Mammary epithelial cell (primary cell): Measurements from ENCODE around the gene CCL1.

ENCODE experiments used
- EZH2 ChIP-seq: IDR thresholded peaks from 2 replicates; pipeline ENCODE4 v1.6.1; 2012; ENCODE audit warnings: low read length, inconsistent platforms, borderline replicate concordance
- TF ChIP-seq, protein P1 (sequence below), 2 donors: IDR thresholded peaks in 1 of 2; conservative IDR thresholded peaks in 1 of 2; 2 replicates each; pipeline ENCODE4 v1.5.1; 2011 to 2012; ENCODE audit warnings: inconsistent platforms in 2 of 2, low read length in 2 of 2, mild to moderate bottlenecking in 2 of 2, control low read depth in 1 of 2, low read depth in 1 of 2; ENCODE audit not compliant: insufficient read depth in 1 of 2; ENCODE audit errors: extremely low read depth in 1 of 2

DNA sequence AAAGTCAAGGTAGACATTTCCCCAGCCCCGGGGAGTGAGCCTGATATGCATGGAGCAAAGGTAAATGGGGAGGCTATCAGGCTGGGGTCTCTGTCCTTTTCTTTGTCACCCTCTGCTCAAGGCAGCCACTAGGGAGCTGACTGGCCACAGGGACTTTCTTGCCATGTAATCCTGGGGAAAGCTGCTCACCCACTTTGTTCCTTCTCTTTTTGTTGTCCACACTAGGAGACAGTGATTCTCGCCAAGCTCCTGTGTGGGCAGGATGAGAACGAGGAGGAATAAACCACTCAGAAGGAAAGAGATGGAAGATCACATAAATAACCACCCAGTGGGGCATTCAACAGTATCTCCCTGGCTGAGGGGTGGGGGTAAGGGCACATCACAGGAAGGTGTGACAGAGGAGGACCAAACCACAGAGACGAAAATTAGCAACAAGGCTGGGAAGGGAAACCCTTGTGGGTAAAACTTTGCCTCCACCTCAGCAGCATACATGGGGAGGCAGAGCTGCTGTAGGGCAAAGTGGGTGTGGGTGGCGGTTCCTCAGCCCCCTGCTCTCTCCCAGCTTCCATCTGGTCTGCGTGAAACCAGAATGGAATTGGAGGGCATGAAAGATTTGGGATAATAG, 26.2 kb upstream of the CCL1 start:
- TF ChIP-seq, protein P1, sequence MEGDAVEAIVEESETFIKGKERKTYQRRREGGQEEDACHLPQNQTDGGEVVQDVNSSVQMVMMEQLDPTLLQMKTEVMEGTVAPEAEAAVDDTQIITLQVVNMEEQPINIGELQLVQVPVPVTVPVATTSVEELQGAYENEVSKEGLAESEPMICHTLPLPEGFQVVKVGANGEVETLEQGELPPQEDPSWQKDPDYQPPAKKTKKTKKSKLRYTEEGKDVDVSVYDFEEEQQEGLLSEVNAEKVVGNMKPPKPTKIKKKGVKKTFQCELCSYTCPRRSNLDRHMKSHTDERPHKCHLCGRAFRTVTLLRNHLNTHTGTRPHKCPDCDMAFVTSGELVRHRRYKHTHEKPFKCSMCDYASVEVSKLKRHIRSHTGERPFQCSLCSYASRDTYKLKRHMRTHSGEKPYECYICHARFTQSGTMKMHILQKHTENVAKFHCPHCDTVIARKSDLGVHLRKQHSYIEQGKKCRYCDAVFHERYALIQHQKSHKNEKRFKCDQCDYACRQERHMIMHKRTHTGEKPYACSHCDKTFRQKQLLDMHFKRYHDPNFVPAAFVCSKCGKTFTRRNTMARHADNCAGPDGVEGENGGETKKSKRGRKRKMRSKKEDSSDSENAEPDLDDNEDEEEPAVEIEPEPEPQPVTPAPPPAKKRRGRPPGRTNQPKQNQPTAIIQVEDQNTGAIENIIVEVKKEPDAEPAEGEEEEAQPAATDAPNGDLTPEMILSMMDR (conservative IDR thresholded peaks at IDR 0.05 in 1 of 2, IDR thresholded peaks at IDR 0.05 in 1 of 2; ENCODE audit: extremely low read depth in 1 of 2, insufficient read depth in 1 of 2, low read depth in 1 of 2, low read length in 2 of 2) = no peak
- TF ChIP-seq EZH2 = no peak
